HEK293 (cell line): ENCODE results near the gene CD300LG.

ENCODE experiments used
- CTCF ChIA-PET: fragments of 350-600 bp; formaldehyde crosslinking; extraction: SDS; loops from one replicate; lab custom pipeline; 2021; ENCODE audit warnings: antibody characterized with exemption; lab: Yijun Ruan, JAX
- POLR2A ChIA-PET: fragments of 300-600 bp; formaldehyde crosslinking; extraction: SDS; loops from one replicate; lab custom pipeline; 2020; ENCODE audit warnings: antibody characterized with exemption, inconsistent platforms; lab: Yijun Ruan, JAX
- H3K27ac ChIP-seq: fragments of 200-500 bp; sonication (Bioruptor generic); 2 replicates; pipeline ENCODE4 v1.5.1; 2014; ENCODE audit warnings: low read depth, low read length, control low read depth, inconsistent platforms; ENCODE audit errors: extremely low read depth
- H3K36me3 ChIP-seq, 2 experiments: fragments of 200-500 bp in 1 of 2; sonication (Bioruptor generic) in 1 of 2; 1 replicate in 1 of 2; 2 replicates in 1 of 2; pipeline ENCODE4 v1.5.1; 2014 to 2017; ENCODE audit warnings: inconsistent platforms in 2 of 2, low read length in 2 of 2; ENCODE audit not compliant: control insufficient read depth in 2 of 2, insufficient read depth in 1 of 2
- H3K4me1 ChIP-seq: fragments of 200-500 bp; sonication (Bioruptor generic); 2 replicates; pipeline ENCODE4 v1.5.1; 2014; ENCODE audit warnings: mild to moderate bottlenecking, low read length, inconsistent platforms; ENCODE audit not compliant: control insufficient read depth, insufficient read depth
- H3K4me3 ChIP-seq: 2 replicates; pipeline ENCODE4 v1.5.1; 2011; ENCODE audit warnings: low read depth, mild to moderate bottlenecking, control low read depth, low read length, moderate library complexity
- H3K9me3 ChIP-seq: fragments of 200-500 bp; sonication (Bioruptor generic); 2 replicates; pipeline ENCODE4 v1.5.1; 2014; ENCODE audit warnings: low read depth, low read length, inconsistent platforms; ENCODE audit not compliant: control insufficient read depth, insufficient read depth
- GLIS1 ChIP-seq: fragments of 450-650 bp; formaldehyde crosslinking; IDR thresholded peaks from 2 replicates; pipeline ENCODE4 v1.5.1; 2016; ENCODE audit warnings: missing biosample characterization, missing genetic modification characterization
- KLF8 ChIP-seq: fragments of 450-650 bp; formaldehyde crosslinking; IDR thresholded peaks from 2 replicates; pipeline ENCODE4 v1.5.1; 2016; ENCODE audit warnings: missing biosample characterization, missing genetic modification characterization
- KLF9 ChIP-seq: fragments of 450-650 bp; formaldehyde crosslinking; IDR thresholded peaks from 2 replicates; pipeline ENCODE4 v1.5.1; 2016; ENCODE audit warnings: missing biosample characterization, missing genetic modification characterization, low read depth
- PRDM2 ChIP-seq: fragments of 450-650 bp; formaldehyde crosslinking; IDR thresholded peaks from 2 replicates; pipeline ENCODE4 v1.5.1; 2016; ENCODE audit warnings: missing biosample characterization, missing genetic modification characterization, borderline replicate concordance
- ZBTB1 ChIP-seq: fragments of 450-650 bp; formaldehyde crosslinking; IDR thresholded peaks from 2 replicates; pipeline ENCODE4 v1.5.1; 2016; ENCODE audit warnings: missing biosample characterization, missing genetic modification characterization
- ZBTB20 ChIP-seq: fragments of 450-650 bp; formaldehyde crosslinking; IDR thresholded peaks from 2 replicates; pipeline ENCODE4 v1.5.1; 2016; ENCODE audit warnings: missing biosample characterization, missing genetic modification characterization
- ZBTB44 ChIP-seq: fragments of 450-650 bp; IDR thresholded peaks from 2 replicates; pipeline ENCODE4 v1.5.1; 2018; ENCODE audit warnings: missing biosample characterization, mild to moderate bottlenecking, missing genetic modification characterization
- ZBTB48 ChIP-seq: fragments of 450-650 bp; formaldehyde crosslinking; IDR thresholded peaks from 2 replicates; pipeline ENCODE4 v1.5.1; 2016; ENCODE audit warnings: missing biosample characterization, missing genetic modification characterization
- ZBTB49 ChIP-seq: fragments of 450-650 bp; formaldehyde crosslinking; IDR thresholded peaks from 2 replicates; pipeline ENCODE4 v1.5.1; 2016; ENCODE audit warnings: missing biosample characterization, missing genetic modification characterization, low read depth
- ZEB2 ChIP-seq: fragments of 450-650 bp; formaldehyde crosslinking; IDR thresholded peaks from 2 replicates; pipeline ENCODE4 v1.5.1; 2016; ENCODE audit warnings: missing biosample characterization, missing genetic modification characterization
- ZNF138 ChIP-seq: fragments of 450-650 bp; formaldehyde crosslinking; IDR thresholded peaks from 2 replicates; pipeline ENCODE4 v1.5.1; 2016; ENCODE audit warnings: missing biosample characterization, missing genetic modification characterization, borderline replicate concordance
- ZNF140 ChIP-seq: fragments of 450-650 bp; formaldehyde crosslinking; IDR thresholded peaks from 2 replicates; pipeline ENCODE4 v1.5.1; 2016; ENCODE audit warnings: missing biosample characterization, missing genetic modification characterization
- ZNF157 ChIP-seq: fragments of 450-650 bp; formaldehyde crosslinking; IDR thresholded peaks from 2 replicates; pipeline ENCODE4 v1.5.1; 2016; ENCODE audit warnings: missing biosample characterization, missing genetic modification characterization
- ZNF530 ChIP-seq: fragments of 450-650 bp; formaldehyde crosslinking; IDR thresholded peaks from 2 replicates; pipeline ENCODE4 v1.5.1; 2016; ENCODE audit warnings: low read depth, missing biosample characterization, missing genetic modification characterization
- ZSCAN30 ChIP-seq: fragments of 450-650 bp; IDR thresholded peaks from 2 replicates; pipeline ENCODE4 v1.5.1; 2018; ENCODE audit warnings: missing biosample characterization, mild to moderate bottlenecking, missing genetic modification characterization, moderate library complexity
- TF ChIP-seq, protein P1 (sequence below): fragments of 450-650 bp; formaldehyde crosslinking; conservative IDR thresholded peaks from 2 replicates; pipeline ENCODE4 v1.5.1; 2016; ENCODE audit warnings: low read depth, missing biosample characterization, missing genetic modification characterization
- TF ChIP-seq, protein P2 (sequence below): fragments of 450-650 bp; formaldehyde crosslinking; optimal IDR thresholded peaks from 2 replicates; pipeline ENCODE3; 2016; ENCODE audit warnings: missing biosample characterization, mild to moderate bottlenecking, missing genetic modification characterization
- TF ChIP-seq, protein P3 (sequence below): fragments of 450-650 bp; formaldehyde crosslinking; IDR thresholded peaks from 2 replicates; pipeline ENCODE4 v1.5.1; 2016; ENCODE audit warnings: missing biosample characterization, missing genetic modification characterization

CD300LG gene

DNA sequence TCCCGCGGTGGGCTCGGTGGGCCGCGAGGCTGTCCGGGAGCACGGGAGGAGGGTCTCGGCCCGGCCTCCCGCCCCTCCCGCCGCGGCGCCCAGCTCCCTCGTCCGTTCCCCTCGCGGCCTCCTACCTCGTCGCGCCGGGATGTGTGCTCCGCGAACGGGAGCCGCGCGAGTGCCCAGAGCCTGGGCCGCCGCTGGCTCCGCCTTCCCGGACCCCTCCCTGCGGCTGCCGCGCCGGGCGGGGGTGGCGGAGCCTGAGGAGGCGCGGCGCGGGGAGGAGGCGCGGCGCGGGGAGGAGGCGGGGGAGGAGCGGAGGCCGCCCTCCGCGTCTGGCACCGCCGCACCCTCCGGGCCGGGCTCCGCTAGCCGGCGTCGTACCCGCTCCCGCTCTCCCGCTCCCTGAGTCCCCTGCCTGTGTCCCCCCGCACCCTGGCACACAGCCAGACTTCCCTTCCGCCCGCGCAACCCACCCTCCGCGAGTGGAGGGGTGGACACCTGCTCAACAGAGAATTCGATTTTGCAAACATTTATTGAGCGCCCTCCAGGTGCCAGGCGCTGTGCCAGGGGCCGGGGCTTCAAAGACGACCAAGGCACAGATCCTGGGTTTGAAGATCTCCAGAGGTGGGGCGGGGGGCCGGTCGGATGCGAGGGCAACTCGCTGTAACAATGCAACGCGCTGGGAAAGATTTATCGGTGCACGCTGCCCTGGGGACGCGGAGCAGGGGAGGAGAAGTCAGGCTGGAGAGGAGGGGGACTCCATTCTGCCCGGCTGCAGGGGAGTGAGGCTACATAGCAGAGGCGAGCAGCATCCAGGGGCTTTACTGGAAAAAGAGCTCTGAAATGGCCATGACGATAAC, 13.8 kb upstream of the CD300LG start, which contains the start of gene MPP3:
MPP3 (minus strand) TSS at position 171 of the 854 bp plus-strand sequence. CDS start 1,240 bp downstream, outside the sequence.
- CTCF ChIA-PET, result interaction anchor here (0.6 to 5.0 kb wide), 3 partner anchors 11 to 78 kb away, joined by 3 to 29 read pairs (median 4); partner anchors contain the start of gene CD300LG
- POLR2A ChIA-PET, result interaction anchor here (0.5 to 1.0 kb wide), 5 partner anchors 11 to 385 kb away, joined by 3 to 4 read pairs (median 3); partner anchors contain the start of gene CD300LG
- Histone ChIP-seq H3K9me3 (no peaks in the 10 kb centered on the region), H3K4me1 (peaks cover 3% of the 10 kb centered on the region; the same call in 1 of the 2 replicates), H3K36me3 (peaks cover 5 to 36% of the 10 kb centered on the region in 2 experiments; a peak in 2 of 3 replicates), H3K27ac (peak within 1 kb of the TSS; percentile 33; the same call in 1 of the 2 replicates), H3K4me3 (peak within 1 kb of the TSS; percentile 69)
- TF ChIP-seq ZBTB20 (tag by site-specific recombination) (0 out of 2 replicates have a peak, but pooled peaks have one; percentile 9), KLF9 (peak; percentile 18; the same call in 1 of the 2 replicates), ZBTB1 (no peak), ZSCAN30 (tag by site-specific recombination) (peak; percentile 31; the same call in 1 of the 2 replicates), ZBTB49 (tag by site-specific recombination) (no peak), ZBTB48 (tag by site-specific recombination) (peak; percentile 38), ZNF140 (tag by site-specific recombination) (no peak), GLIS1 (tag by site-specific recombination) (peak; percentile 44), ZNF157 (no peak), ZEB2 (tag by site-specific recombination) (peak; percentile 73), ZBTB44 (tag by site-specific recombination) (peak; percentile 36; the same call in 1 of the 2 replicates), ZNF138 (no peak), ZNF530 (tag by site-specific recombination) (no peak), PRDM2 (tag by site-specific recombination) (no peak), KLF8 (tag by site-specific recombination) (peak; percentile 61)
- TF ChIP-seq, protein P1, sequence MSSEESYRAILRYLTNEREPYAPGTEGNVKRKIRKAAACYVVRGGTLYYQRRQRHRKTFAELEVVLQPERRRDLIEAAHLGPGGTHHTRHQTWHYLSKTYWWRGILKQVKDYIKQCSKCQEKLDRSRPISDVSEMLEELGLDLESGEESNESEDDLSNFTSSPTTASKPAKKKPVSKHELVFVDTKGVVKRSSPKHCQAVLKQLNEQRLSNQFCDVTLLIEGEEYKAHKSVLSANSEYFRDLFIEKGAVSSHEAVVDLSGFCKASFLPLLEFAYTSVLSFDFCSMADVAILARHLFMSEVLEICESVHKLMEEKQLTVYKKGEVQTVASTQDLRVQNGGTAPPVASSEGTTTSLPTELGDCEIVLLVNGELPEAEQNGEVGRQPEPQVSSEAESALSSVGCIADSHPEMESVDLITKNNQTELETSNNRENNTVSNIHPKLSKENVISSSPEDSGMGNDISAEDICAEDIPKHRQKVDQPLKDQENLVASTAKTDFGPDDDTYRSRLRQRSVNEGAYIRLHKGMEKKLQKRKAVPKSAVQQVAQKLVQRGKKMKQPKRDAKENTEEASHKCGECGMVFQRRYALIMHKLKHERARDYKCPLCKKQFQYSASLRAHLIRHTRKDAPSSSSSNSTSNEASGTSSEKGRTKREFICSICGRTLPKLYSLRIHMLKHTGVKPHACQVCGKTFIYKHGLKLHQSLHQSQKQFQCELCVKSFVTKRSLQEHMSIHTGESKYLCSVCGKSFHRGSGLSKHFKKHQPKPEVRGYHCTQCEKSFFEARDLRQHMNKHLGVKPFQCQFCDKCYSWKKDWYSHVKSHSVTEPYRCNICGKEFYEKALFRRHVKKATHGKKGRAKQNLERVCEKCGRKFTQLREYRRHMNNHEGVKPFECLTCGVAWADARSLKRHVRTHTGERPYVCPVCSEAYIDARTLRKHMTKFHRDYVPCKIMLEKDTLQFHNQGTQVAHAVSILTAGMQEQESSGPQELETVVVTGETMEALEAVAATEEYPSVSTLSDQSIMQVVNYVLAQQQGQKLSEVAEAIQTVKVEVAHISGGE (tag by site-specific recombination), result peak; percentile 67
- TF ChIP-seq, protein P2, sequence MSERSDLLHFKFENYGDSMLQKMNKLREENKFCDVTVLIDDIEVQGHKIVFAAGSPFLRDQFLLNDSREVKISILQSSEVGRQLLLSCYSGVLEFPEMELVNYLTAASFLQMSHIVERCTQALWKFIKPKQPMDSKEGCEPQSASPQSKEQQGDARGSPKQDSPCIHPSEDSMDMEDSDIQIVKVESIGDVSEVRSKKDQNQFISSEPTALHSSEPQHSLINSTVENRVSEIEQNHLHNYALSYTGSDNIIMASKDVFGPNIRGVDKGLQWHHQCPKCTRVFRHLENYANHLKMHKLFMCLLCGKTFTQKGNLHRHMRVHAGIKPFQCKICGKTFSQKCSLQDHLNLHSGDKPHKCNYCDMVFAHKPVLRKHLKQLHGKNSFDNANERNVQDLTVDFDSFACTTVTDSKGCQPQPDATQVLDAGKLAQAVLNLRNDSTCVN, result peak; percentile 56
- TF ChIP-seq, protein P3, sequence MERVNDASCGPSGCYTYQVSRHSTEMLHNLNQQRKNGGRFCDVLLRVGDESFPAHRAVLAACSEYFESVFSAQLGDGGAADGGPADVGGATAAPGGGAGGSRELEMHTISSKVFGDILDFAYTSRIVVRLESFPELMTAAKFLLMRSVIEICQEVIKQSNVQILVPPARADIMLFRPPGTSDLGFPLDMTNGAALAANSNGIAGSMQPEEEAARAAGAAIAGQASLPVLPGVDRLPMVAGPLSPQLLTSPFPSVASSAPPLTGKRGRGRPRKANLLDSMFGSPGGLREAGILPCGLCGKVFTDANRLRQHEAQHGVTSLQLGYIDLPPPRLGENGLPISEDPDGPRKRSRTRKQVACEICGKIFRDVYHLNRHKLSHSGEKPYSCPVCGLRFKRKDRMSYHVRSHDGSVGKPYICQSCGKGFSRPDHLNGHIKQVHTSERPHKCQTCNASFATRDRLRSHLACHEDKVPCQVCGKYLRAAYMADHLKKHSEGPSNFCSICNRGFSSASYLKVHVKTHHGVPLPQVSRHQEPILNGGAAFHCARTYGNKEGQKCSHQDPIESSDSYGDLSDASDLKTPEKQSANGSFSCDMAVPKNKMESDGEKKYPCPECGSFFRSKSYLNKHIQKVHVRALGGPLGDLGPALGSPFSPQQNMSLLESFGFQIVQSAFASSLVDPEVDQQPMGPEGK (tag by site-specific recombination), result peak; percentile 74
